Esophagus muscularis mucosa (tissue), 3 donors: Measurements from ENCODE around the gene RER1.

Source experiments
- POLR2A ChIP-seq: fragments of 450-650 bp; IDR thresholded peaks from one replicate; pipeline ENCODE4 v1.6.1; 2017; ENCODE audit warnings: antibody characterized with exemption, moderate library complexity, mild to moderate bottlenecking, low read depth
- POLR2AphosphoS5 ChIP-seq, 2 donors: sonication (generic); formaldehyde crosslinking; IDR thresholded peaks; one replicate each; pipeline ENCODE4 v1.6.1; 2017; ENCODE audit warnings: antibody characterized with exemption in 2 of 2
- TF ChIP-seq, protein P1 (sequence below), 3 experiments: fragments of 200-600 bp in 2 of 3; fragments of 450-650 bp in 1 of 3; sonication (generic) in 2 of 3; IDR thresholded peaks; one replicate each; pipeline ENCODE4 v1.5.1; 2017 to 2019; ENCODE audit warnings: antibody characterized with exemption in 3 of 3, mild to moderate bottlenecking in 2 of 3, moderate library complexity in 1 of 3

DNA sequence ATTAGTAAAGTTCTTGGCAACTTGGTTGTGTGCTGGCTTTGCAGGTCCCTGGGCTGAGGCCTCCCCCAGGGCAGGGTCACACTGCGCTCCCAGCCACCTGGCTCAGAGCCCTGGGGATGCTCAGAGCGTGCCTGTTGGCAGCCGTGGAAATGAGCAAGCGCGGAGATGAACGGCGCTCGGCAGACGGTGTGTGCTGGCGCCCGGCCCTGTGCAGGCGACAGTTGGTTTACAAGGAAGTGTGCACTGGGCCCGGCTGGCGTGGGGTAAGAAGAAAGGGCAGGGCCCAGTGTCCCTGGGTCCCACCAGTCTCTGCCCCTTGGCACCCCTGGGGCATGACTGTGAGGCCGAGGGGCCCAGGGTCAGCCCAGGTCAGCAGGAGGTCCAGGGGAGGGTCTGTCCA is 46.4 kb downstream of the RER1 start:
- TF ChIP-seq, protein P1, sequence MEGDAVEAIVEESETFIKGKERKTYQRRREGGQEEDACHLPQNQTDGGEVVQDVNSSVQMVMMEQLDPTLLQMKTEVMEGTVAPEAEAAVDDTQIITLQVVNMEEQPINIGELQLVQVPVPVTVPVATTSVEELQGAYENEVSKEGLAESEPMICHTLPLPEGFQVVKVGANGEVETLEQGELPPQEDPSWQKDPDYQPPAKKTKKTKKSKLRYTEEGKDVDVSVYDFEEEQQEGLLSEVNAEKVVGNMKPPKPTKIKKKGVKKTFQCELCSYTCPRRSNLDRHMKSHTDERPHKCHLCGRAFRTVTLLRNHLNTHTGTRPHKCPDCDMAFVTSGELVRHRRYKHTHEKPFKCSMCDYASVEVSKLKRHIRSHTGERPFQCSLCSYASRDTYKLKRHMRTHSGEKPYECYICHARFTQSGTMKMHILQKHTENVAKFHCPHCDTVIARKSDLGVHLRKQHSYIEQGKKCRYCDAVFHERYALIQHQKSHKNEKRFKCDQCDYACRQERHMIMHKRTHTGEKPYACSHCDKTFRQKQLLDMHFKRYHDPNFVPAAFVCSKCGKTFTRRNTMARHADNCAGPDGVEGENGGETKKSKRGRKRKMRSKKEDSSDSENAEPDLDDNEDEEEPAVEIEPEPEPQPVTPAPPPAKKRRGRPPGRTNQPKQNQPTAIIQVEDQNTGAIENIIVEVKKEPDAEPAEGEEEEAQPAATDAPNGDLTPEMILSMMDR (IDR thresholded peaks at IDR 0.05), result no peak
- TF ChIP-seq POLR2A (no peak), POLR2AphosphoS5 (IDR thresholded peaks at IDR 0.05) (no peak)
